ENCODE measurements around the gene CRYM.
"Not testable (repeated sequence)": the region's sequence is repeated elsewhere in the genome, so short reads cannot be mapped to it uniquely, and the experiment has no call there.

Gene CRYM

DNA sequence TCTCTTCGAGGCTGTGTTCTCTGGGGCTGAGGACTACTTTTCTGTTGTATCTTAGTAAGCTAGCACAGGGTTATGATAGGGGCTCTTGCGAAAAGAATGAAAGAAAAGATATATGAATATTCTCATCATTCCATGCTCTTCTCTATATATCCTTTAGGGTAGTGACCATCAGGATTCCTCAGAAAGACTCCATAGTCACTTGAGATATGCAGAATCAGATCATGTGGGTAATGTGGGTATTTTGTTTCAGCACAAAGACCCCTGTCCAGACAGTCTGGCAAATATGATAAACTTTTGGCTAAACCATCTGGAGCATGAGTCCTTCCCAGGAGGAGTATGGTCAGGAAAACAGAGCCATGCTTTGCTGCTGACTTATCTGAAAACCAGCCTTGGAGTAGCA is 21.5 kb downstream of the CRYM start:
- Histone ChIP-seq H3K36me3 (ENCODE audit: control insufficient read depth, insufficient read depth, low read length) (no peaks in the 10 kb centered on the region), H3K4me3 (ENCODE audit: low read length) (no peak overlapping the region), H3K9ac (ENCODE audit: low read length) (no peak overlapping the region), H3K27me3 (ENCODE audit: control insufficient read depth, insufficient read depth, low read length) (no peaks in the 10 kb centered on the region), H3K4me1 (ENCODE audit: control insufficient read depth, insufficient read depth, low read length) (no peaks in the 10 kb centered on the region), H3K27ac (ENCODE audit: low read depth, low read length) (no peak overlapping the region)

GRCh38 chr16:21253470-21253869 is 24.6 kb downstream of the CRYM start:
- Histone ChIP-seq H3K27ac (ENCODE audit: low read depth, low read length) (no peak overlapping the region), H3K36me3 (ENCODE audit: control insufficient read depth, insufficient read depth, low read length) (no peaks in the 10 kb centered on the region), H3K9ac (ENCODE audit: low read length) (no peak overlapping the region), H3K4me1 (ENCODE audit: control insufficient read depth, insufficient read depth, low read length) (no peaks in the 10 kb centered on the region), H3K27me3 (ENCODE audit: control insufficient read depth, insufficient read depth, low read length) (no peaks in the 10 kb centered on the region), H3K4me3 (ENCODE audit: low read length) (no peak overlapping the region)

- Histone ChIP-seq H3K4me3 (ENCODE audit: low read length) (no peak overlapping the region), H3K9ac (ENCODE audit: low read length) (no peak overlapping the region), H3K36me3 (ENCODE audit: control insufficient read depth, insufficient read depth, low read length) (no peaks in the 10 kb centered on the region), H3K27ac (ENCODE audit: low read depth, low read length) (no peak overlapping the region), H3K4me1 (ENCODE audit: control insufficient read depth, insufficient read depth, low read length) (no peaks in the 10 kb centered on the region), H3K27me3 (ENCODE audit: control insufficient read depth, insufficient read depth, low read length) (no peaks in the 10 kb centered on the region)
Measured at GRCh38 chr16:21250072-21250923, 27.8 kb downstream of the CRYM start.

DNA sequence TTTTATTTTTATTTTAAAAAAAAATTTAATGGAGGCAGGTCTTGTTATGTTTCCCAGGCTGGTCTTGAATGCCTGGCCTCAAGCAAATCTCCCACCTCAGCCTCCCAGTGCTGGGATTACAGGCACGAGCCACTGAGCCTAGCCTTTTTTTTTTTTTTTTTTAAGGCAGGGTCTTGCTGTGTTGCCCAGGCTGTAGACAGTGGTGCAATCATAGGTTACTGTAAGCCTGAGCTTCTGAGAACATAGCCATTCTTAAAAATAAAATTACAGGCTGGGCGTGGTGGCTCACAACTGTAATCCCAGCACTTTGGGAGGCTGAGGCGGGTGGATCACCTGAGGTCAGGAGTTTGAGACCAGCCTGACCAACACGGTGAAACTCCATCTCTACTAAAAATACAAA is 29.9 kb downstream of the CRYM start:
- not testable (repeated sequence) for H3K27me3 ChIP-seq (ENCODE audit: control insufficient read depth, insufficient read depth, low read length); H3K4me3 ChIP-seq (ENCODE audit: low read length); H3K27ac ChIP-seq (ENCODE audit: low read depth, low read length); H3K36me3 ChIP-seq (ENCODE audit: control insufficient read depth, insufficient read depth, low read length); H3K9ac ChIP-seq (ENCODE audit: low read length); H3K4me1 ChIP-seq (ENCODE audit: control insufficient read depth, insufficient read depth, low read length)

GRCh38 chr16:21244518-21245215 is 33.4 kb downstream of the CRYM start:
- no peak overlapping the region for H3K27ac ChIP-seq (ENCODE audit: low read depth, low read length)
- H3K4me1 ChIP-seq (ENCODE audit: control insufficient read depth, insufficient read depth, low read length), result no peaks in the 10 kb centered on the region
- H3K4me3 ChIP-seq (ENCODE audit: low read length), result no peak overlapping the region
- no peaks in the 10 kb centered on the region for H3K27me3 ChIP-seq (ENCODE audit: control insufficient read depth, insufficient read depth, low read length)
- no peaks in the 10 kb centered on the region for H3K36me3 ChIP-seq (ENCODE audit: control insufficient read depth, insufficient read depth, low read length)
- no peak overlapping the region for H3K9ac ChIP-seq (ENCODE audit: low read length)

GRCh38 chr16:21242756-21243155 is 35.3 kb downstream of the CRYM start:
- Histone ChIP-seq H3K27me3 (ENCODE audit: control insufficient read depth, insufficient read depth, low read length) (no peaks in the 10 kb centered on the region), H3K4me3 (ENCODE audit: low read length) (no peak overlapping the region), H3K9ac (ENCODE audit: low read length) (no peak overlapping the region), H3K27ac (ENCODE audit: low read depth, low read length) (no peak overlapping the region), H3K4me1 (ENCODE audit: control insufficient read depth, insufficient read depth, low read length) (no peaks in the 10 kb centered on the region), H3K36me3 (ENCODE audit: control insufficient read depth, insufficient read depth, low read length) (no peaks in the 10 kb centered on the region)

GRCh38 chr16:21239646-21240045 is 38.4 kb downstream of the CRYM start:
- H3K27me3 ChIP-seq (ENCODE audit: control insufficient read depth, insufficient read depth, low read length), result no peaks in the 10 kb centered on the region
- H3K4me1 ChIP-seq (ENCODE audit: control insufficient read depth, insufficient read depth, low read length), result no peaks in the 10 kb centered on the region
- no peak overlapping the region for H3K27ac ChIP-seq (ENCODE audit: low read depth, low read length)
- H3K36me3 ChIP-seq (ENCODE audit: control insufficient read depth, insufficient read depth, low read length), result no peaks in the 10 kb centered on the region
- no peak overlapping the region for H3K9ac ChIP-seq (ENCODE audit: low read length)
- H3K4me3 ChIP-seq (ENCODE audit: low read length), result no peak overlapping the region

DNA sequence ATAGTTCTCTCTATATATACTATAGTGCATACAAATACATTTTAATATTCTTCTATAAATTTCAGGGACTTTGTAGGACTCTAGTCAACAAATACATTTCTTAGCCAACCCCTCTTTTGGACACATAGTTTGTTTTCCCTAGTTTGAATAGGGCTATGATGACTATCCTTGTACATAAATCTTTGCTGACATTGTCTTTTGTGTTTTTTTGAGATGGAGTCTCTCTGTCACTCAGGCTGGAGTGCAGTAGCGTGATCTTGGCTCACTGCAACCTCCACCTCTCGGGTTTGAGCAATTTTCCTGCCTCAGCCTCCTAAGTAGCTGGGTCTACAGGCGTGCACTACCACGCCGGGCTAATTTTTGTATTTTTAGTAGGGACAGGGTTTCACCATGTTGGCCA is 41.3 kb downstream of the CRYM start:
- no peaks in the 10 kb centered on the region for H3K27me3 ChIP-seq (ENCODE audit: control insufficient read depth, insufficient read depth, low read length)
- no peaks in the 10 kb centered on the region for H3K36me3 ChIP-seq (ENCODE audit: control insufficient read depth, insufficient read depth, low read length)
- H3K27ac ChIP-seq (ENCODE audit: low read depth, low read length), result no peak overlapping the region
- no peaks in the 10 kb centered on the region for H3K4me1 ChIP-seq (ENCODE audit: control insufficient read depth, insufficient read depth, low read length)
- H3K9ac ChIP-seq (ENCODE audit: low read length), result no peak overlapping the region
- no peak overlapping the region for H3K4me3 ChIP-seq (ENCODE audit: low read length)

DNA sequence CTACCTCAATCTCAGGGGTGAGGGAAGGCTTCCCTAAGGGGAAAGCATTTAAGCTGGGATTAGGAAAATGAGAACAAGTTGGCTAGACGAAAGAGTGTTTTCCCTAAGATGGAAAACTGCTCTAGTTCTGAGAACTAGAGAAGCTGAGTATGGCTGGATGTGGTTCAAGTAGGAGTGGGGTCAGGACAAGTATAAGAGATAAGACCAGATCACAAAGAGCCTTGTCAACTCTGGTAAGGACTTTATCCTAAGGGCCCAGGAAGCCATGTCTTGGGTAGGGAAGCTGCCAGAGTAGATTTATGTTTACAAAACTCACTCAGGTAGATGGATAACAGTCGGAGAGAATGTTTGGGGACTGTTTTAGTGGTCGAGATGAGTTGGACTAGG is 42.9 kb downstream of the CRYM start:
- no peaks in the 10 kb centered on the region for H3K36me3 ChIP-seq (ENCODE audit: control insufficient read depth, insufficient read depth, low read length)
- no peaks in the 10 kb centered on the region for H3K27me3 ChIP-seq (ENCODE audit: control insufficient read depth, insufficient read depth, low read length)
- H3K4me1 ChIP-seq (ENCODE audit: control insufficient read depth, insufficient read depth, low read length), result no peaks in the 10 kb centered on the region
- no peak overlapping the region for H3K9ac ChIP-seq (ENCODE audit: low read length)
- H3K27ac ChIP-seq (ENCODE audit: low read depth, low read length), result no peak overlapping the region
- H3K4me3 ChIP-seq (ENCODE audit: low read length), result peak overlapping the region; percentile 23

- Histone ChIP-seq H3K36me3 (ENCODE audit: control insufficient read depth, insufficient read depth, low read length) (no peaks in the 10 kb centered on the region), H3K9ac (ENCODE audit: low read length) (no peak within 1 kb of the TSS), H3K4me3 (ENCODE audit: low read length) (peak within 1 kb of the TSS; percentile 23), H3K27ac (ENCODE audit: low read depth, low read length) (no peak within 1 kb of the TSS), H3K4me1 (ENCODE audit: control insufficient read depth, insufficient read depth, low read length) (no peaks in the 10 kb centered on the region), H3K27me3 (ENCODE audit: control insufficient read depth, insufficient read depth, low read length) (no peaks in the 10 kb centered on the region)
Measured at GRCh38 chr16:21233521-21234150, 44.5 kb downstream of the CRYM start, which contains the start of gene ANKS4B. Gene ANKS4B (plus strand): TSS chr16:21233699. CDS start chr16:21233738, 39 bp downstream.

DNA sequence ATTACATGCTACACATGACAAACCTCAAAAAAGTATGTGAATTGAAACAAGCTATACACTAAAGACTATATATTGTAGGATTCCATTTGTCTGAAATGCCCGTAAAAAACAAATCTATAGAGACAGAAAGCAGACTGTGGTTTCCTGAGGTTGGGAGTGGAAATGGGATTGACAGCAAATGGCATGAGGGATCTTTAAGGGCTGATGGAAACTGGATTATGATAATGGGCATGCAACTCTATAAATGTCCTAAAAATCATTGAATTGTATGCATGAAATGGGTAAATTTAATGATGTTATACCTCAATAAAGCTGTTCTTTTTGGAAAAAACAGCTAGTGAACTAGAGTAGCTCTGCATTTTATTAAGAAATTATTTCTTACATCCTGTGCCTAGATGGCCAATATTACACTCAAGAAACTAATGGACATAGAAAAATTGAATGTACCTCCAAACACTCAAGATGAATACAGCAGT is 45.0 kb downstream of the CRYM start:
- H3K4me3 ChIP-seq (ENCODE audit: low read length), result no peak overlapping the region
- H3K36me3 ChIP-seq (ENCODE audit: control insufficient read depth, insufficient read depth, low read length), result no peaks in the 10 kb centered on the region
- H3K27ac ChIP-seq (ENCODE audit: low read depth, low read length), result no peak overlapping the region
- no peaks in the 10 kb centered on the region for H3K4me1 ChIP-seq (ENCODE audit: control insufficient read depth, insufficient read depth, low read length)
- no peak overlapping the region for H3K9ac ChIP-seq (ENCODE audit: low read length)
- no peaks in the 10 kb centered on the region for H3K27me3 ChIP-seq (ENCODE audit: control insufficient read depth, insufficient read depth, low read length)

- H3K27ac ChIP-seq (ENCODE audit: low read depth, low read length), result no peak overlapping the region
- no peak overlapping the region for H3K4me3 ChIP-seq (ENCODE audit: low read length)
- no peak overlapping the region for H3K9ac ChIP-seq (ENCODE audit: low read length)
- H3K4me1 ChIP-seq (ENCODE audit: control insufficient read depth, insufficient read depth, low read length), result no peaks in the 10 kb centered on the region
- H3K36me3 ChIP-seq (ENCODE audit: control insufficient read depth, insufficient read depth, low read length), result no peaks in the 10 kb centered on the region
- no peaks in the 10 kb centered on the region for H3K27me3 ChIP-seq (ENCODE audit: control insufficient read depth, insufficient read depth, low read length)
Measured at GRCh38 chr16:21228361-21228872, 49.7 kb downstream of the CRYM start.
